OCI-LY3 (cell line): ENCODE measurements around the gene RRAD.

Experiments used
- H2AFZ ChIP-seq: fragments of 200-600, 300-600 bp; shearing (Covaris generic); 2 replicates; pipeline ENCODE4 v1.6.0; 2014; ENCODE audit warnings: antibody characterized with exemption, low read depth, low read length
- H3K27ac ChIP-seq: fragments of 200-600, 300-600 bp; sonication (generic); 2 replicates; pipeline ENCODE4 v1.5.1; 2014; ENCODE audit warnings: mild to moderate bottlenecking, low read length, moderate library complexity, mixed read lengths
- H3K27me3 ChIP-seq: fragments of 200-600, 300-600 bp; sonication (generic); 2 replicates; pipeline ENCODE4 v1.6.1; 2014; ENCODE audit warnings: low read depth, low read length, mixed read lengths
- H3K36me3 ChIP-seq: fragments of 200-600, 300-600 bp; sonication (generic); replicated peaks from 2 replicates; pipeline ENCODE3; 2014; ENCODE audit warnings: low read depth, low read length, mixed read lengths
- H3K4me1 ChIP-seq: fragments of 300-600, 200-600 bp; sonication (generic); 2 replicates; pipeline ENCODE4 v1.6.1; 2014; ENCODE audit warnings: low read length, mixed read lengths
- H3K4me2 ChIP-seq: fragments of 200-600, 300-600 bp; sonication (generic); 2 replicates; pipeline ENCODE4 v1.6.1; 2014; ENCODE audit warnings: low read length, mixed read lengths
- H3K4me3 ChIP-seq: fragments of 300-600, 200-600 bp; sonication (generic); 2 replicates; pipeline ENCODE4 v1.5.1; 2014; ENCODE audit warnings: antibody characterized with exemption, mild to moderate bottlenecking, low read length, moderate library complexity
- H3K79me2 ChIP-seq: fragments of 300-600, 200-600 bp; shearing (Covaris generic); 2 replicates; pipeline ENCODE4 v1.6.1; 2014; ENCODE audit warnings: mild to moderate bottlenecking, low read length, mixed read lengths
- H3K9ac ChIP-seq: fragments of 300-600, 200-600 bp; shearing (Covaris generic); 2 replicates; pipeline ENCODE4 v1.6.0; 2014; ENCODE audit warnings: mild to moderate bottlenecking, low read length, moderate library complexity
- H3K9me3 ChIP-seq: fragments of 200-600, 300-600 bp; shearing (Covaris generic); 2 replicates; pipeline ENCODE4 v1.6.1; 2014; ENCODE audit warnings: low read length, mixed read lengths; ENCODE audit not compliant: insufficient read depth
- H4K20me1 ChIP-seq: fragments of 200-600, 300-600 bp; sonication (generic); 2 replicates; pipeline ENCODE4 v1.6.1; 2016; ENCODE audit warnings: low read length, mixed read lengths; ENCODE audit not compliant: insufficient read depth
- CTCF ChIP-seq: fragments of 200-600, 300-600 bp; sonication (generic); IDR thresholded peaks from 2 replicates; pipeline ENCODE4 v1.5.1; 2014; ENCODE audit warnings: antibody characterized with exemption, low read length, low read depth
- EZH2phosphoT487 ChIP-seq: fragments of 200-600 bp; shearing (Covaris generic); IDR thresholded peaks from 2 replicates; pipeline ENCODE4 v1.6.1; 2018; ENCODE audit warnings: antibody characterized with exemption, mixed run types, low read depth

The RRAD gene

DNA sequence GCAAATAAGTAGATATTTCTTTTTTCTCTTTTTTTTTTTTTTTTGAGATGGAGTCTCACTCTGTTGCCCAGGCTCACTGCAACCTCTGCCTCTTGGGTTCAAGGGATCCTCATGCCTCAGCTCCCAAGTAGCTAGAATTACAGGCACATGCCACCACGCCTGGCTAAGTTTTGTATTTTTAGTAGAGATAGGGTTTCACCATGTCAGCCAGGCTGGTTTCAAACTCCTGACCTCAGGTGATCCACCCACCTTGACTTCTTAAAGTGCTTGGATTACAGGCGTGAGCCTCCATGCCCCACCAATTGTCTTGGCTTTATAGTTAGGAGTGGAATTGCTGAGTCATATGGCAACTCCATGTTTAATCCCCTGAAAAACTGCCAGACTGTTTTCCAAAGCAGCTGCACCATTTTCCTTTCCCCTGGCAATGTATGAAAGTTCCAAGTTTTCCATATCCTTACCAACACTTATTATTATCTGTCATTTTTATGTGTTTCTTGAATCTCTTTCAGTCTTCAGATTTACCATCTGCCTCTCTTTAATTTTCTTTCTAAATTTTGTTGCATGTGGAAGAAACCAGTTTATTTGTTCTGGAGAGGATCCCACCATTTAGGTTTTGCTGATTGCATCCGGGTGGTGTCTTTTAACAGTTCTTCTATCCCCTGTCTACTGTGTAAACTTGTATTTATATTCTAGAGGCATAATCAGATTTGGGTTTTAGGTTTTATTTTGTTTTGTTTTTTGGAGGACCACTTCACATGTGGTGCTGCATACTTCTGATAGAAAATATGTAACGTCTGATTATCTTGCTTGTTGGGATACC is 25.8 kb upstream of the RRAD start:
- Histone ChIP-seq H3K9ac (no peak overlapping the region), H3K4me3 (no peak overlapping the region), H3K9me3 (no peaks in the 10 kb centered on the region), H3K27me3 (peaks cover 5% of the 10 kb centered on the region; the same call in 1 of the 2 replicates), H3K4me2 (no peak overlapping the region), H3K4me1 (peaks cover 11% of the 10 kb centered on the region), H3K79me2 (no peaks in the 10 kb centered on the region), H3K36me3 (no peaks in the 10 kb centered on the region), H4K20me1 (no peaks in the 10 kb centered on the region), H2AFZ (no peak overlapping the region), H3K27ac (no peak overlapping the region)
- TF ChIP-seq EZH2phosphoT487 (no peak), CTCF (no peak)

- peaks cover 11% of the 10 kb centered on the region for H3K4me1 ChIP-seq
- TF ChIP-seq EZH2phosphoT487 (no peak), CTCF (no peak)
- H3K27ac ChIP-seq = no peak overlapping the region
- peaks cover 5% of the 10 kb centered on the region; the same call in 1 of the 2 replicates for H3K27me3 ChIP-seq
- H4K20me1 ChIP-seq = no peaks in the 10 kb centered on the region
- H2AFZ ChIP-seq = no peak overlapping the region
- no peak overlapping the region for H3K4me3 ChIP-seq
- peak overlapping the region; percentile 34 for H3K4me2 ChIP-seq
- no peaks in the 10 kb centered on the region for H3K79me2 ChIP-seq
- H3K36me3 ChIP-seq = no peaks in the 10 kb centered on the region
- no peak overlapping the region for H3K9ac ChIP-seq
- H3K9me3 ChIP-seq = no peaks in the 10 kb centered on the region
Measured at GRCh38 chr16:66950437-66950836, 25.1 kb upstream of the RRAD start.

- Histone ChIP-seq H3K4me1 (peaks cover 11% of the 10 kb centered on the region), H3K4me2 (no peak overlapping the region), H3K27ac (no peak overlapping the region), H3K27me3 (peaks cover 5% of the 10 kb centered on the region; the same call in 1 of the 2 replicates), H4K20me1 (no peaks in the 10 kb centered on the region), H3K9me3 (no peaks in the 10 kb centered on the region), H3K79me2 (no peaks in the 10 kb centered on the region), H3K36me3 (no peaks in the 10 kb centered on the region), H2AFZ (no peak overlapping the region), H3K9ac (no peak overlapping the region), H3K4me3 (no peak overlapping the region)
- no peak for TF ChIP-seq EZH2phosphoT487
- no peak for TF ChIP-seq CTCF
Measured at GRCh38 chr16:66949472-66949871, 24.1 kb upstream of the RRAD start.

DNA sequence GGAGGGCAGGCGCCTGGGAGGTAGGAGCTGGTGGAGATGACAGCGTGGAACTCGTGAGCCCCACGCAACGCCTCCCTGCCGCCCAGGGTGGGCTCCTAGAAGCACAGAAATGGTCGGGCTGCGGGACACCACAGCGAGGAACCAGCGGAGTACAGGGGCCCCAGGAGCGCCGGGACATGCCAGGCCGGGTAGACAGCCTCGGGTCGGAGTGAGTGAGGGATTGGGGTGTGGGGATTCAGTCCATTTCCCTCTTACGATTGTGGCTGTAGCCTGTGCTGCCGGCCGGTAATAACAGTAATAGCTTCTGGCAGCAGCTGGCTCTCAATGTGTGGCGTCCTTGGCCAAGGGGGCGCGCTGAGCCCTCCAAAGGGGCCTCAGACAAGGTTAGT is 23.5 kb upstream of the RRAD start:
- no peak overlapping the region for H3K27ac ChIP-seq
- peak overlapping the region; percentile 80 for H3K4me2 ChIP-seq
- no peaks in the 10 kb centered on the region for H3K36me3 ChIP-seq
- H2AFZ ChIP-seq = no peak overlapping the region
- H3K4me1 ChIP-seq = peaks cover 11% of the 10 kb centered on the region
- H3K4me3 ChIP-seq = no peak overlapping the region
- no peak for TF ChIP-seq CTCF
- no peak for TF ChIP-seq EZH2phosphoT487
- no peaks in the 10 kb centered on the region for H4K20me1 ChIP-seq
- H3K9ac ChIP-seq = no peak overlapping the region
- peaks cover 5% of the 10 kb centered on the region; the same call in 1 of the 2 replicates for H3K27me3 ChIP-seq
- H3K9me3 ChIP-seq = no peaks in the 10 kb centered on the region
- H3K79me2 ChIP-seq = no peaks in the 10 kb centered on the region
